H1 (cell line): ENCODE measurements around the gene MACROD2. TPM values are rescaled to one million over a fixed set of nuclear protein-coding genes. Genes with fewer than 3 reads are reported as not detected.

Source experiments
- CTCF ChIA-PET: fragments of 300-600 bp; sonication (Branson Sonifier 250); formaldehyde crosslinking; loops from one replicate; lab custom pipeline; 2021; ENCODE audit not compliant: partially characterized antibody; lab: Charles Lee
- POLR2A ChIA-PET: fragments of 300-600 bp; sonication (Branson Sonifier 250); formaldehyde crosslinking; loops from one replicate; lab custom pipeline; 2021; ENCODE audit warnings: inconsistent platforms; ENCODE audit not compliant: partially characterized antibody; lab: Charles Lee
- DNase-seq, 2 experiments: peaks; one replicate each; pipeline versions ENCODE4 v3.0.0 to v3.0.0-alpha.2; 2010 to 2022; ENCODE audit warnings: low spot score in 2 of 2, low read depth in 1 of 2, mixed read lengths in 1 of 2
- FAIRE-seq: peaks from 2 replicates; lab custom pipeline; 2011; peaks lifted over from hg19 to GRCh38; lab: Jason Lieb, UNC
- H2AFZ ChIP-seq: 2 replicates; pipeline ENCODE4 v1.8.1; 2012; ENCODE audit warnings: low read length, inconsistent platforms
- H2AK5ac ChIP-seq: 2 replicates; pipeline ENCODE4 v1.6.1; 2013; ENCODE audit warnings: low read depth, low read length
- H2BK120ac ChIP-seq: replicated peaks from 2 replicates; pipeline ENCODE3; 2013; ENCODE audit warnings: low read depth, low read length, inconsistent platforms
- H2BK12ac ChIP-seq: 2 replicates; pipeline ENCODE4 v1.6.1; 2013; ENCODE audit warnings: low read depth, low read length
- H2BK15ac ChIP-seq: 2 replicates; pipeline ENCODE4 v1.6.1; 2013; ENCODE audit warnings: low read length
- H2BK20ac ChIP-seq: 2 replicates; pipeline ENCODE4 v1.6.1; 2013; ENCODE audit warnings: low read length
- H2BK5ac ChIP-seq: 2 replicates; pipeline ENCODE4 v1.6.1; 2013; ENCODE audit warnings: low read depth, low read length
- H3K14ac ChIP-seq: 2 replicates; pipeline ENCODE4 v1.6.1; 2013; ENCODE audit warnings: inconsistent platforms; ENCODE audit not compliant: insufficient read length
- H3K18ac ChIP-seq: 2 replicates; pipeline ENCODE4 v1.6.1; 2013; ENCODE audit warnings: low read length; ENCODE audit errors: extremely low read depth
- H3K23ac ChIP-seq: 2 replicates; pipeline ENCODE4 v1.6.1; 2013; ENCODE audit warnings: inconsistent platforms; ENCODE audit not compliant: insufficient read length
- H3K23me2 ChIP-seq: 2 replicates; pipeline ENCODE4 v1.6.1; 2013; ENCODE audit warnings: low read depth, low read length
- H3K27ac ChIP-seq: 2 replicates; pipeline ENCODE4 v1.6.1; 2011; ENCODE audit warnings: low read depth, low read length, inconsistent platforms
- H3K27me3 ChIP-seq, 4 experiments: replicated peaks in 1 of 4; 1 replicate in 1 of 4; 2 replicates in 3 of 4; pipeline versions ENCODE4 v1.6.1 to v1.8.1; 2011 to 2013; ENCODE audit warnings: low read length in 3 of 4, mild to moderate bottlenecking in 3 of 4, inconsistent platforms in 2 of 4, mixed read lengths in 2 of 4, moderate library complexity in 1 of 4; ENCODE audit not compliant: control insufficient read depth in 3 of 4, insufficient read depth in 3 of 4; ENCODE audit errors: extremely low read depth in 1 of 4
- H3K36me3 ChIP-seq, 4 experiments: 2 replicates each; pipeline versions ENCODE4 v1.6.1 to v1.8.1; 2011 to 2013; ENCODE audit warnings: mild to moderate bottlenecking in 4 of 4, low read length in 3 of 4, moderate library complexity in 2 of 4, control low read depth in 1 of 4, inconsistent platforms in 1 of 4; ENCODE audit not compliant: insufficient read depth in 4 of 4, control insufficient read depth in 2 of 4
- H3K4ac ChIP-seq: replicated peaks from 2 replicates; pipeline ENCODE3; 2013; ENCODE audit warnings: low read length, low read depth, mixed read lengths, inconsistent platforms; ENCODE audit not compliant: insufficient read length
- H3K4me1 ChIP-seq, 4 experiments: replicated peaks in 1 of 4; 1 replicate in 1 of 4; 2 replicates in 3 of 4; pipeline versions ENCODE4 v1.6.1 to v1.8.1; 2011 to 2013; ENCODE audit warnings: low read length in 3 of 4, inconsistent platforms in 2 of 4, mixed read lengths in 1 of 4; ENCODE audit not compliant: insufficient read depth in 4 of 4, control insufficient read depth in 3 of 4
- H3K4me2 ChIP-seq, 2 experiments: 2 replicates each; pipeline versions ENCODE4 v1.6.1 to v1.8.1; 2011 to 2013; ENCODE audit warnings: low read depth in 2 of 2, low read length in 2 of 2, control low read depth in 1 of 2, inconsistent platforms in 1 of 2, mild to moderate bottlenecking in 1 of 2; ENCODE audit not compliant: insufficient read depth in 1 of 2
- H3K4me3 ChIP-seq, 4 experiments: fragments of 200-600, 300-600 bp in 1 of 4; sonication (generic), shearing (Covaris generic), sonication (Bioruptor Twin) in 1 of 4; 2 replicates each; pipeline versions ENCODE4 v1.5.1 to v1.8.1; 2011 to 2016; ENCODE audit warnings: low read length in 4 of 4, low read depth in 3 of 4, control low read depth in 2 of 4, inconsistent platforms in 2 of 4, mild to moderate bottlenecking in 2 of 4, mixed read lengths in 1 of 4, moderate library complexity in 1 of 4; ENCODE audit not compliant: insufficient read depth in 2 of 4; ENCODE audit errors: extremely low read depth in 1 of 4
- H3K56ac ChIP-seq: replicated peaks from 2 replicates; pipeline ENCODE3; 2013; ENCODE audit warnings: low read depth, mild to moderate bottlenecking, mixed read lengths, low read length, inconsistent platforms; ENCODE audit not compliant: insufficient read length
- H3K79me1 ChIP-seq: 2 replicates; pipeline ENCODE4 v1.6.1; 2013; ENCODE audit warnings: low read depth, low read length, control low read depth
- H3K79me2 ChIP-seq, 2 experiments: 2 replicates each; pipeline versions ENCODE4 v1.6.1 to v1.8.1; 2012 to 2013; ENCODE audit warnings: low read length in 2 of 2, mild to moderate bottlenecking in 2 of 2, inconsistent platforms in 1 of 2; ENCODE audit not compliant: insufficient read depth in 2 of 2, control insufficient read depth in 1 of 2
- H3K9ac ChIP-seq, 4 experiments: replicated peaks in 1 of 4; 1 replicate in 1 of 4; 2 replicates in 3 of 4; pipeline versions ENCODE4 v1.6.1 to v1.8.1; 2011 to 2013; ENCODE audit warnings: low read depth in 3 of 4, low read length in 3 of 4, control low read depth in 2 of 4, mild to moderate bottlenecking in 2 of 4, moderate library complexity in 2 of 4, inconsistent platforms in 1 of 4; ENCODE audit errors: extremely low read depth in 1 of 4
- H3K9me3 ChIP-seq, 2 experiments: 2 replicates each; pipeline versions ENCODE4 v1.6.1 to v1.8.1; 2012 to 2013; ENCODE audit warnings: mild to moderate bottlenecking in 2 of 2, moderate library complexity in 2 of 2, control low read depth in 1 of 2, inconsistent platforms in 1 of 2, low read depth in 1 of 2, low read length in 1 of 2, mixed read lengths in 1 of 2; ENCODE audit not compliant: insufficient read depth in 2 of 2
- H4K20me1 ChIP-seq, 2 experiments: replicated peaks in 1 of 2; 2 replicates each; pipeline versions ENCODE3 to v1.8.1; 2011 to 2013; ENCODE audit warnings: inconsistent platforms in 2 of 2, low read length in 2 of 2, mild to moderate bottlenecking in 1 of 2; ENCODE audit not compliant: insufficient read depth in 2 of 2, control insufficient read depth in 1 of 2
- H4K5ac ChIP-seq: 2 replicates; pipeline ENCODE4 v1.6.1; 2013; ENCODE audit warnings: low read length, low read depth, mixed read lengths, inconsistent platforms; ENCODE audit not compliant: insufficient read length
- H4K8ac ChIP-seq: 2 replicates; pipeline ENCODE4 v1.8.0; 2013; ENCODE audit warnings: mild to moderate bottlenecking, moderate library complexity, low read length, inconsistent platforms; ENCODE audit not compliant: insufficient read depth; ENCODE audit errors: extremely low read depth
- H4K91ac ChIP-seq: replicated peaks from 2 replicates; pipeline ENCODE3; 2013; ENCODE audit warnings: low read length, mixed read lengths, inconsistent platforms; ENCODE audit not compliant: insufficient read length
- BCL11A ChIP-seq, 2 experiments: IDR thresholded peaks; one replicate each; pipeline ENCODE4 v1.6.1; 2011; ENCODE audit warnings: low read depth in 2 of 2, low read length in 2 of 2, mild to moderate bottlenecking in 2 of 2
- CBX8 ChIP-seq: fragments of 300-800, 300-1000 bp; sonication (generic); IDR thresholded peaks from 2 replicates; pipeline ENCODE4 v1.7.1; 2016; ENCODE audit warnings: low read depth, low read length, borderline replicate concordance
- CEBPB ChIP-seq: IDR thresholded peaks from 2 replicates; pipeline ENCODE4 v1.6.1; 2012; ENCODE audit warnings: low read depth, low read length
- CHD2 ChIP-seq: IDR thresholded peaks from 2 replicates; pipeline ENCODE4 v1.6.1; 2012; ENCODE audit warnings: low read length, improper control_type of control experiment
- CTBP2 ChIP-seq: IDR thresholded peaks from 2 replicates; pipeline ENCODE4 v1.7.0; 2011; ENCODE audit warnings: borderline replicate concordance, mild to moderate bottlenecking, moderate library complexity, mixed read lengths, low read length; ENCODE audit not compliant: insufficient read depth, insufficient read length
- GABPA ChIP-seq: IDR thresholded peaks from 2 replicates; pipeline ENCODE4 v1.6.1; 2011; ENCODE audit warnings: mild to moderate bottlenecking, low read length, moderate library complexity, borderline replicate concordance; ENCODE audit not compliant: insufficient read depth
- JUND ChIP-seq: IDR thresholded peaks from 2 replicates; pipeline ENCODE4 v1.6.1; 2011; ENCODE audit warnings: mild to moderate bottlenecking, improper control_type of control experiment, low read length
- KDM1A ChIP-seq: fragments of 200-600, 300-600 bp; sonication (generic); IDR thresholded peaks from 2 replicates; pipeline ENCODE4 v1.7.1; 2016; ENCODE audit warnings: mild to moderate bottlenecking, low read length, borderline replicate concordance
- SIX5 ChIP-seq: IDR thresholded peaks from 2 replicates; pipeline ENCODE4 v1.6.1; 2011; ENCODE audit warnings: mild to moderate bottlenecking, low read depth, low read length
- SP2 ChIP-seq: IDR thresholded peaks from 2 replicates; pipeline ENCODE4 v1.6.1; 2012; ENCODE audit warnings: mild to moderate bottlenecking, low read length, inconsistent platforms
- SRF ChIP-seq: IDR thresholded peaks from 2 replicates; pipeline ENCODE4 v1.6.1; 2011; ENCODE audit warnings: mild to moderate bottlenecking, low read depth, low read length, moderate library complexity
- TCF12 ChIP-seq: IDR thresholded peaks from 2 replicates; pipeline ENCODE4 v1.6.1; 2011; ENCODE audit warnings: low read depth, mild to moderate bottlenecking, low read length
- WGBS, 2 experiments: shearing (Covaris generic) in 1 of 2; methylation state at CpG; one replicate each; pipeline versions ENCODE4 v1.1.6 to v1.1.7; 2013 to 2015; ENCODE audit warnings: low lambda C conversion rate in 2 of 2, mixed read lengths in 2 of 2, inconsistent platforms in 1 of 2, low coverage in 1 of 2, missing lambda C conversion rate in 1 of 2; ENCODE audit not compliant: insufficient replicate concordance in 2 of 2, insufficient coverage in 1 of 2, insufficient read length in 1 of 2; ENCODE audit errors: extremely low coverage in 1 of 2, missing lambda C conversion rate in 1 of 2; 5-methylcytosine and 5-hydroxymethylcytosine counted together
- polyA plus RNA-seq, 7 experiments: library from polyadenylated mRNA; depleted of rRNA in 3 of 7; stranded (reverse) in 5 of 7; unstranded in 2 of 7; fragments of >200 nt in 5 of 7; fragments of 200-250 nt in 2 of 7; gene quantifications; 1 replicate in 5 of 7; 2 replicates in 1 of 7; 4 replicates in 1 of 7; pipeline versions ENCODE4 v1.2.1 to v1.2.3, GENCODE V29; 2011 to 2013; ENCODE audit warnings: missing spikeins in 2 of 7, mixed read lengths in 2 of 7
- total RNA-seq: library from RNA; stranded (reverse); fragmentation: NEBNext Ultra II Directional; extraction: Animal tissue kit (Norgen Biotek cat#: 25700); gene quantifications from 2 replicates; pipeline ENCODE4 v1.2.1, GENCODE V29; 2021
- TF ChIP-seq, protein P1 (sequence below): IDR thresholded peaks from 2 replicates; pipeline ENCODE4 v1.6.1; 2012; ENCODE audit warnings: low read length, inconsistent platforms

MACROD2 gene
- total and polyA plus RNA-seq, 2 of the 8 experiments (the other 6 are each of a cell fraction or from before 2014, with no cell fraction given): 0.70 to 3.9 TPM

DNA sequence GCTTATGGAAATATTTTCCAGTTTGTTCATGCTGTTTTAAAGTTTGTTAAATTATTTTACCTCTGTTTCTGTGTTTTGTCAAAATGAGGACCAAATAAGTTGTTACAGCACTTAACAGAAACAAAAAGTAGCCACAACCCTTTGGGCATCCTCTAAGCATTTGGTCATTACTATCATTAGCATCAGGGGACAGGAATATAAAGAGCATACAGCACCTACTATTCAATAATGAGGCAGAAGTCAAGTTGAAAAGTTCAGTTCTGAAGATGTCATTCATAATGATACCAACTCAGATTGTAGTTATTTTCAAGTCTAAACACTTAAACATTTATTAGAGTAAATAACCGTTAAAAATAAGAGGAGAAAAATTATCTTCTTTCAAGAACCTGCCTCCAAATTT lies 1204.4 kb downstream of the MACROD2 start:
- Histone ChIP-seq H3K9ac (no peak overlapping the region), H2AFZ (no peak overlapping the region), H2AK5ac (no peak overlapping the region), H3K79me1 (no peaks in the 10 kb centered on the region), H3K23ac (no peak overlapping the region), H3K4me1 (no peaks in the 10 kb centered on the region), H2BK120ac (no peak overlapping the region), H3K56ac (no peak overlapping the region), H3K18ac (no peak overlapping the region), H3K4me3 (no peak overlapping the region), H4K8ac (no peak overlapping the region), H3K23me2 (no peaks in the 10 kb centered on the region), H2BK15ac (no peak overlapping the region), H4K91ac (no peak overlapping the region), H2BK5ac (no peak overlapping the region), H3K14ac (no peak overlapping the region), H3K36me3 (no peaks in the 10 kb centered on the region), H3K27me3 (no peaks in the 10 kb centered on the region), H2BK20ac (no peak overlapping the region), H3K4me2 (no peak overlapping the region), H4K20me1 (no peaks in the 10 kb centered on the region), H3K27ac (no peak overlapping the region), H3K79me2 (no peaks in the 10 kb centered on the region), H3K9me3 (no peaks in the 10 kb centered on the region), H2BK12ac (no peak overlapping the region), H4K5ac (no peak overlapping the region), H3K4ac (no peak overlapping the region)
- FAIRE-seq (no peak), DNase-seq (no peak)
- 79% methylated on average over 1 of the region's 1 CpG; no CpG with 5 or more reads in 1 of the 2 experiments for WGBS, 2 experiments
- TF ChIP-seq CBX8 (no peak), CHD2 (no peak), GABPA (no peak), KDM1A (no peak), CEBPB (no peak), SRF (no peak), CTBP2 (no peak), SP2 (no peak), BCL11A (IDR thresholded peaks at IDR 0.05; ENCODE audit: low read depth in 2 of 2, low read length in 2 of 2) (no peak), SIX5 (no peak), TCF12 (no peak), JUND (no peak)
- TF ChIP-seq, protein P1, sequence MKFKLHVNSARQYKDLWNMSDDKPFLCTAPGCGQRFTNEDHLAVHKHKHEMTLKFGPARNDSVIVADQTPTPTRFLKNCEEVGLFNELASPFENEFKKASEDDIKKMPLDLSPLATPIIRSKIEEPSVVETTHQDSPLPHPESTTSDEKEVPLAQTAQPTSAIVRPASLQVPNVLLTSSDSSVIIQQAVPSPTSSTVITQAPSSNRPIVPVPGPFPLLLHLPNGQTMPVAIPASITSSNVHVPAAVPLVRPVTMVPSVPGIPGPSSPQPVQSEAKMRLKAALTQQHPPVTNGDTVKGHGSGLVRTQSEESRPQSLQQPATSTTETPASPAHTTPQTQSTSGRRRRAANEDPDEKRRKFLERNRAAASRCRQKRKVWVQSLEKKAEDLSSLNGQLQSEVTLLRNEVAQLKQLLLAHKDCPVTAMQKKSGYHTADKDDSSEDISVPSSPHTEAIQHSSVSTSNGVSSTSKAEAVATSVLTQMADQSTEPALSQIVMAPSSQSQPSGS: no peak
- ChIA-PET POLR2A (no interaction called here), CTCF (interaction anchor here (0.7 kb wide), 1 partner anchor 1825 kb away, joined by 3 read pairs; no protein-coding TSS in a partner anchor)
